Testis (tissue), 2 donors: ENCODE results near the gene OXNAD1.

Experiments
- POLR2A ChIP-seq: fragments of 450-650 bp; IDR thresholded peaks from one replicate; pipeline ENCODE4 v1.6.1; 2017; ENCODE audit warnings: antibody characterized with exemption, mild to moderate bottlenecking, moderate library complexity
- TF ChIP-seq, protein P1 (sequence below), 3 experiments: fragments of 450-650 bp in 2 of 3; fragments of 200-600 bp in 1 of 3; sonication (generic) in 1 of 3; IDR thresholded peaks; one replicate each; pipeline ENCODE4 v1.5.1; 2016 to 2019; ENCODE audit warnings: antibody characterized with exemption in 3 of 3, mild to moderate bottlenecking in 2 of 3, moderate library complexity in 1 of 3

DNA sequence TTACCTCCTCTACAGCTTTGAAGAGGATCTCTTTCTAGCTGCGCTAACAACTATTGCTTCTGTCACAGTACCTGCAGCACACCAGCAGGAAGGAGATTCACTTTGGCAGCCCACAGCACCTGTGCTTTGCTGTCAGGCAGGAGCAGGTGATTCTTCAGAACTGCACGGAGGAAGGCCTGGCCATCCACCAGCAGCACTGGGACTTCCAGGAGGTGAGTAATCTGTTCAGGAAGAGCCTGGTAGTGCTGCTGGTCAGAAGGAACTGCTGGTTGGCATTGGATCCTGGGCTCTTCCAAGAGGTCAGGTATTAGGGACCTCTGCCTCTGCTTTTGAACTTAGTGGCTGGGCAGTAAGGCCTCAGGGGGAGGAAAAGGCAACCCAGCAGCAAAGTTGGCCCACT is 42.5 kb upstream of the OXNAD1 start:
- TF ChIP-seq, protein P1, sequence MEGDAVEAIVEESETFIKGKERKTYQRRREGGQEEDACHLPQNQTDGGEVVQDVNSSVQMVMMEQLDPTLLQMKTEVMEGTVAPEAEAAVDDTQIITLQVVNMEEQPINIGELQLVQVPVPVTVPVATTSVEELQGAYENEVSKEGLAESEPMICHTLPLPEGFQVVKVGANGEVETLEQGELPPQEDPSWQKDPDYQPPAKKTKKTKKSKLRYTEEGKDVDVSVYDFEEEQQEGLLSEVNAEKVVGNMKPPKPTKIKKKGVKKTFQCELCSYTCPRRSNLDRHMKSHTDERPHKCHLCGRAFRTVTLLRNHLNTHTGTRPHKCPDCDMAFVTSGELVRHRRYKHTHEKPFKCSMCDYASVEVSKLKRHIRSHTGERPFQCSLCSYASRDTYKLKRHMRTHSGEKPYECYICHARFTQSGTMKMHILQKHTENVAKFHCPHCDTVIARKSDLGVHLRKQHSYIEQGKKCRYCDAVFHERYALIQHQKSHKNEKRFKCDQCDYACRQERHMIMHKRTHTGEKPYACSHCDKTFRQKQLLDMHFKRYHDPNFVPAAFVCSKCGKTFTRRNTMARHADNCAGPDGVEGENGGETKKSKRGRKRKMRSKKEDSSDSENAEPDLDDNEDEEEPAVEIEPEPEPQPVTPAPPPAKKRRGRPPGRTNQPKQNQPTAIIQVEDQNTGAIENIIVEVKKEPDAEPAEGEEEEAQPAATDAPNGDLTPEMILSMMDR (IDR thresholded peaks at IDR 0.05), result no peak
- no peak for TF ChIP-seq POLR2A
